GM10266 (cell line): ENCODE data around the gene ZC3H14.

Experiments used
- DNase-seq: peaks from one replicate; pipeline ENCODE4 v3.0.0; 2012; ENCODE audit errors: extremely low spot score
- TF ChIP-seq, protein P1 (sequence below): IDR thresholded peaks from 2 replicates; pipeline ENCODE4 v1.5.1; 2012; ENCODE audit warnings: mild to moderate bottlenecking, low read depth; ENCODE audit not compliant: control insufficient read depth, insufficient read depth; ENCODE audit errors: missing control alignments

ZC3H14 gene

DNA sequence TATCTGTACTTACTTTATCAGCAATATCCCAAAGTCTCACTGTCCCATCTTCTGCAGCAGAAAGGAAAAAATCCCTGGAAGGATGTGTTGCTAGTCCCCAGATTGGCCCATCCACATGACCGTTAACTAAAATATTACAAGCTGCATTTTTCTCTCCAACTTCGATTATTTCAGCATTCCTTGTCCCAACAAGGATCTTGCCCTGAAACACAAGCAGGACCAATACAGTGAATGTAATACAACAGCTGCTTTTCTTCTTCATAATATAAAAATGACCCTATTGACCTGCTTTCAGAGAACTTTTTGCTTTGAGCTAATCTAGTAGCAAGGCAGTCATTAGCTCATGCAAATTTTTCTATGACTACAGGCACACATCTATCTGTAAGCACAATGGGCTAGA lies 58.3 kb downstream of the ZC3H14 start:
- DNase-seq, result no peak
- TF ChIP-seq, protein P1, sequence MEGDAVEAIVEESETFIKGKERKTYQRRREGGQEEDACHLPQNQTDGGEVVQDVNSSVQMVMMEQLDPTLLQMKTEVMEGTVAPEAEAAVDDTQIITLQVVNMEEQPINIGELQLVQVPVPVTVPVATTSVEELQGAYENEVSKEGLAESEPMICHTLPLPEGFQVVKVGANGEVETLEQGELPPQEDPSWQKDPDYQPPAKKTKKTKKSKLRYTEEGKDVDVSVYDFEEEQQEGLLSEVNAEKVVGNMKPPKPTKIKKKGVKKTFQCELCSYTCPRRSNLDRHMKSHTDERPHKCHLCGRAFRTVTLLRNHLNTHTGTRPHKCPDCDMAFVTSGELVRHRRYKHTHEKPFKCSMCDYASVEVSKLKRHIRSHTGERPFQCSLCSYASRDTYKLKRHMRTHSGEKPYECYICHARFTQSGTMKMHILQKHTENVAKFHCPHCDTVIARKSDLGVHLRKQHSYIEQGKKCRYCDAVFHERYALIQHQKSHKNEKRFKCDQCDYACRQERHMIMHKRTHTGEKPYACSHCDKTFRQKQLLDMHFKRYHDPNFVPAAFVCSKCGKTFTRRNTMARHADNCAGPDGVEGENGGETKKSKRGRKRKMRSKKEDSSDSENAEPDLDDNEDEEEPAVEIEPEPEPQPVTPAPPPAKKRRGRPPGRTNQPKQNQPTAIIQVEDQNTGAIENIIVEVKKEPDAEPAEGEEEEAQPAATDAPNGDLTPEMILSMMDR, result no peak

DNA sequence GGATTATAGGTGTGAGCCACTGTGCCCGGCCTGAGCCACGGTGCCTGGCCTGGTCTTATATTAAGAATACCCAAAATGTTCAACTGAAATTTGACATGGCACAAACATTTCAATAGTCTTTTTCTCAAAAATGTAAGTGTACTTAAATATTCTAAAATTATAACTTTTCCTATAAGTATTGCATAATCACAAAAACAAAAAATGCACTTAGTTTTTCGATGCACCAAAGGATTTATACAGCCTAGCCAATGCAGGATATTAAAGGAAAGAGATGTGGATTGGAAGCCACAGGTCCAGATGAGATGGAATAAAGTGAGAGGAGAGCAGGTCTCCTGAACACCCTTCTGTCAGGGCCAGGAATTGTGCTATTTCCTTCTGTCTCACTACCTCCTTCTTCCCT lies 62.8 kb downstream of the ZC3H14 start:
- TF ChIP-seq, protein P1, result no peak
- DNase-seq, result no peak

DNA sequence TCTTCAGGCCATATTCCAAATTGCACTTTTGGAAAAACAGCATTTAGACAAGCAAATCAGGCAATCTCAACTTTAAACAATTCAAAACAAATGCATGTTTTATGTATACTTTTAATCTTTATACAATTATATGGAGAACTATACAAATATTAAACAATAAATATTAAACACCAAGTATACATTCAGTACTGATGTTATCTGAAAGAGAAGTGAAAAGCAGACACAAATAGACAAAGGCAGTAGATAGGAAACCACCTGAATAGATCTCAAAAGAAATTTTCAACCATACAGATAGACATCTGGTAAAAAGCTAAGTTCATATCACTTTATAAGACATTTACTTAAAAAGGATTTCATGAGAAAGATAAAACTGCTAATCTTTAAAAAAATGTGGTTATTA lies 65.2 kb downstream of the ZC3H14 start:
- no peak for DNase-seq
- TF ChIP-seq, protein P1, result no peak

DNA sequence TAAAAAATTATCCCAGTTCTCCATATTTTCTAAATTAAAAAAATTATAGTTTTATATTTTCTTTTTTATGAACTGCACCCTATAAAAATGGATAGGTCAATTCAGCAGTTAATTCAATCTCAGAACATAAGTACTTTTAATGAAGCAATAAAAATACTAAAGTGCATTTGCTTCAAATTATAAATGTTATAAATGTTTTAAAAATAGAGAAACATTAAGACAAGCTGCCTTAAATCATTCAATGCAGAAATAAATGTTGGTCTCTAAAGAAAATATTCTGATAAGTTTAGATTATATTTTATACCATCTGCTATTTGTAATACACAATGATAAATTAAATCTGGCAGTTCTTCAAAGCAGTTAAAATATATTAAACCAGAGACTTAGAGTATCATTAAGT lies 65.6 kb downstream of the ZC3H14 start:
- DNase-seq, result no peak
- TF ChIP-seq, protein P1, result no peak

DNA sequence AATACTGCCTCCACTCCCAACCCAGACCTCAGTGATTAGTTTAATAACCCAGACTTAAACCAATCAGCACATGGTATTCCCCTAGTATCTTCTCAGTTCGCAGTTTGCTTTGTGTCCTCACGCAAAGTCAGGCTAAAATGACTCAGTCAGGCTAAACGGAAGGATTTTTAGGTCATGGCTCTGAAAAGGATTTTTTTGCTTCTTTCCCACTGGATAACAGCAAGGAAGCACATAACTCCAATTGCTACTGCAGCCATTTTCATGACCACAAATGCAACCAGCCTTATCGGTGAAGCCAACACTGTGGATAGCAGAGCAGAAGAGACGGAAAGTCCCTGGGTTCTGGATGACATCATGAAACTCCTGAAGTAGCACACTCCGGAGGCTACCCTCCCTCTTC lies 67.7 kb downstream of the ZC3H14 start:
- DNase-seq, result no peak
- TF ChIP-seq, protein P1, result no peak

DNA sequence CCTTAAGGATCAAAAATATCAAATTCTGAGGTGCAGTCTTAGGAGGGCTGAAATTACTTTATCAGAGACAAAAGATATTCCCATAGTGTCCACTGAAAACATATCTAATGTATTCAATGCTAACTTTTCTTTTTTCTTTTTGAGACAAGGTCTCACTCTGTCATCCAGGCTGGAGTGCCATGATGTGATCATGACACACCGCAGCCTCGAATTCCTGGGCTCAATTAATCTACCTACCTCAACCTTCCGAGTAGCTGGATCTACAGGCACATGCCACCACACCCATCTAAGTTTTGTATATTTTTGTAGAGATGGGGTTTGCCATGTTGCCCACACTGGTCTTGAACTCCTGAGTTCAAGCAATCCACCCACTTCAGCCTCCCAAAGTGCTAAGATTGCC lies 68.3 kb downstream of the ZC3H14 start:
- no peak for DNase-seq
- TF ChIP-seq, protein P1, result no peak

DNA sequence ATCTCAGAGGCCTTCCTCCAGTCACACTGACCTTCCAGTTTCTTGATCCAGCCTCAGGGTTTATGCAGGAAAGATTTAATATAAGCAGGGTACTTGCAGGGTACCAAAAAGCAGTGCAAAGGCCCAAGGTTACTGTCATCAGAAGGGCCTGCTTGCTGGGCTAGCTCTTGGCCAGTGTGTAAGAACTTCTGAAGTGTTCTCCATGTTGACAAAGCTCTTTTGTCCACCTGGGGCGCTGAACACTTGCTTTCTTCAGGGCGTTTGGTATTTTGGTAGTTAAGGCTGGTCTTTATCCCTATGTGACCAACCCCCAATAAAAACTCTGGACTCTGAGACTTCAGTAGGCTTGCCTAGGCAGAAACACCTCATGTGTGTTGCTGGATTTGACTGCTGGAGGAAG lies 69.7 kb downstream of the ZC3H14 start:
- TF ChIP-seq, protein P1, result no peak
- DNase-seq, result no peak
